CD14-positive monocyte (primary cell): Measurements from ENCODE around the gene IFNG-AS1. TPM values are rescaled to one million over a fixed set of nuclear protein-coding genes. Genes with fewer than 3 reads are reported as not detected.

Source experiments
- DNase-seq, 3 donors: peaks; one replicate each; pipeline ENCODE4 v3.0.0-alpha.2; 2011 to 2022
- H2AFZ ChIP-seq: 2 replicates; pipeline ENCODE4 v1.6.0; 2012; ENCODE audit warnings: mild to moderate bottlenecking, low read depth, low read length, inconsistent platforms; ENCODE audit not compliant: insufficient read depth, poor library complexity, severe bottlenecking
- H3K27ac ChIP-seq, 2 donors: 1 replicate in 1 of 2; 2 replicates in 1 of 2; pipeline ENCODE4 v1.5.1; 2012 to 2013; ENCODE audit warnings: low read length in 2 of 2, control low read depth in 1 of 2, inconsistent platforms in 1 of 2, low read depth in 1 of 2, mild to moderate bottlenecking in 1 of 2
- H3K27me3 ChIP-seq, 2 donors: one replicate each; pipeline versions ENCODE4 v1.6.0 to v1.6.1; 2011 to 2013; ENCODE audit warnings: low read length in 2 of 2; ENCODE audit not compliant: control insufficient read depth in 2 of 2, insufficient read depth in 2 of 2
- H3K36me3 ChIP-seq, 2 donors: replicated peaks in 1 of 2; 1 replicate in 1 of 2; 2 replicates in 1 of 2; pipeline versions ENCODE4 v1.5.1 to v1.6.1; 2012 to 2013; ENCODE audit warnings: low read length in 2 of 2, control low read depth in 1 of 2, inconsistent platforms in 1 of 2, mild to moderate bottlenecking in 1 of 2; ENCODE audit not compliant: insufficient read depth in 2 of 2, control insufficient read depth in 1 of 2
- H3K4me1 ChIP-seq, 2 donors: 1 replicate in 1 of 2; 2 replicates in 1 of 2; pipeline versions ENCODE4 v1.5.1 to v1.6.1; 2012 to 2013; ENCODE audit warnings: low read length in 2 of 2, control low read depth in 1 of 2, inconsistent platforms in 1 of 2, mild to moderate bottlenecking in 1 of 2, moderate library complexity in 1 of 2; ENCODE audit not compliant: insufficient read depth in 2 of 2, control insufficient read depth in 1 of 2
- H3K4me2 ChIP-seq: replicated peaks from 2 replicates; pipeline ENCODE3; 2012; ENCODE audit warnings: low read length, moderate library complexity, mild to moderate bottlenecking; ENCODE audit not compliant: poor library complexity, severe bottlenecking; ENCODE audit errors: extremely low read depth
- H3K4me3 ChIP-seq, 3 experiments: fragments of 200-600 bp in 1 of 3; sonication (generic) in 1 of 3; replicated peaks in 1 of 3; 1 replicate in 2 of 3; 2 replicates in 1 of 3; pipeline ENCODE4 v1.5.1; 2011 to 2013; ENCODE audit warnings: low read length in 3 of 3, mild to moderate bottlenecking in 3 of 3, control low read depth in 2 of 3, low read depth in 2 of 3, inconsistent platforms in 1 of 3, moderate library complexity in 1 of 3
- H3K79me2 ChIP-seq: 2 replicates; pipeline ENCODE4 v1.6.0; 2012; ENCODE audit warnings: mild to moderate bottlenecking, control low read depth, inconsistent platforms, low read length, moderate library complexity; ENCODE audit not compliant: insufficient read depth
- H3K9ac ChIP-seq: 2 replicates; pipeline ENCODE4 v1.6.0; 2017; ENCODE audit warnings: low read length, mild to moderate bottlenecking; ENCODE audit not compliant: insufficient read depth, poor library complexity, severe bottlenecking
- H3K9me3 ChIP-seq, 2 donors: replicated peaks in 1 of 2; 1 replicate in 1 of 2; 2 replicates in 1 of 2; pipeline versions ENCODE4 v1.5.1 to v1.6.1; 2012 to 2013; ENCODE audit warnings: low read length in 2 of 2, control low read depth in 1 of 2; ENCODE audit not compliant: control insufficient read depth in 1 of 2, insufficient read depth in 1 of 2
- H4K20me1 ChIP-seq: 2 replicates; pipeline ENCODE4 v1.6.0; 2012; ENCODE audit warnings: mild to moderate bottlenecking, low read length, control low read depth, moderate library complexity; ENCODE audit not compliant: insufficient read depth
- H3K27ac Mint-ChIP-seq, 7 donors: one replicate each; pipeline ENCODE4 v1.8.0; 2020; ENCODE audit warnings: mild to moderate bottlenecking in 7 of 7, mixed read lengths in 7 of 7, moderate library complexity in 6 of 7, inconsistent platforms in 2 of 7
- H3K27me3 Mint-ChIP-seq, 3 donors: one replicate each; pipeline ENCODE4 v1.8.0; 2021 to 2022; ENCODE audit warnings: low read depth in 3 of 3, mild to moderate bottlenecking in 3 of 3, mixed read lengths in 3 of 3, moderate library complexity in 3 of 3, inconsistent platforms in 1 of 3
- H3K36me3 Mint-ChIP-seq, 2 donors: one replicate each; pipeline ENCODE4 v1.8.0; 2020; ENCODE audit warnings: mixed read lengths in 2 of 2, inconsistent platforms in 1 of 2, mild to moderate bottlenecking in 1 of 2
- H3K4me1 Mint-ChIP-seq: one replicate; pipeline ENCODE4 v1.8.0; 2020; ENCODE audit warnings: mild to moderate bottlenecking, mixed read lengths
- H3K4me3 Mint-ChIP-seq, 2 donors: one replicate each; pipeline ENCODE4 v1.8.0; 2020; ENCODE audit warnings: mild to moderate bottlenecking in 2 of 2, mixed read lengths in 2 of 2, moderate library complexity in 1 of 2
- H3K9me3 Mint-ChIP-seq, 7 donors: one replicate each; pipeline ENCODE4 v1.8.0; 2020 to 2022; ENCODE audit warnings: mixed read lengths in 7 of 7, mild to moderate bottlenecking in 6 of 7, moderate library complexity in 6 of 7, inconsistent platforms in 2 of 7
- WGBS: methylation state at CpG from one replicate; pipeline ENCODE4 v1.1.5; 2013; ENCODE audit warnings: missing lambda C conversion rate; ENCODE audit not compliant: insufficient coverage; 5-methylcytosine and 5-hydroxymethylcytosine counted together
- intact Hi-C, 2 donors: fragments of 100-400 bp; cut with micrococcal nuclease; formaldehyde crosslinking; loops; one replicate each; pipeline versions ENCODE4 v1.15.0 to v1.15.1; 2023
- polyA plus RNA-seq, 3 donors: library from polyadenylated mRNA; depleted of rRNA in 1 of 3; unstranded in 2 of 3; stranded (reverse) in 1 of 3; fragments of 300-500 nt in 2 of 3; fragments of >200 nt in 1 of 3; fragmentation: Illumina TruSeq in 2 of 3; gene quantifications; 1 replicate in 2 of 3; 2 replicates in 1 of 3; pipeline ENCODE4 v1.2.3, GENCODE V29; 2012 to 2021
- TF ChIP-seq, protein P1 (sequence below): fragments of 200-600 bp; IDR thresholded peaks from one replicate; pipeline ENCODE4 v1.8.0; 2022; ENCODE audit warnings: antibody characterized with exemption, mild to moderate bottlenecking

Gene IFNG-AS1
- polyA plus RNA-seq, 3 donors: not detected

- Histone ChIP-seq H3K27me3 (no peaks in the 10 kb centered on the region), H3K4me2 (no peak overlapping the region), H4K20me1 (no peaks in the 10 kb centered on the region), H3K4me3 (no peak overlapping the region), H2AFZ (no peak overlapping the region), H3K9me3 (peaks cover 14 to 20% of the 10 kb centered on the region in 2 donors), H3K4me1 (no peaks in the 10 kb centered on the region), H3K27ac (no peak overlapping the region), H3K36me3 (no peaks in the 10 kb centered on the region), H3K79me2 (no peaks in the 10 kb centered on the region), H3K9ac (no peak overlapping the region)
- no peak overlapping the region for H3K27ac Mint-ChIP-seq
- DNase-seq: no peak
- H3K4me3 Mint-ChIP-seq: no peak overlapping the region
- H3K4me1 Mint-ChIP-seq: no peaks in the 10 kb centered on the region
- TF ChIP-seq, protein P1, sequence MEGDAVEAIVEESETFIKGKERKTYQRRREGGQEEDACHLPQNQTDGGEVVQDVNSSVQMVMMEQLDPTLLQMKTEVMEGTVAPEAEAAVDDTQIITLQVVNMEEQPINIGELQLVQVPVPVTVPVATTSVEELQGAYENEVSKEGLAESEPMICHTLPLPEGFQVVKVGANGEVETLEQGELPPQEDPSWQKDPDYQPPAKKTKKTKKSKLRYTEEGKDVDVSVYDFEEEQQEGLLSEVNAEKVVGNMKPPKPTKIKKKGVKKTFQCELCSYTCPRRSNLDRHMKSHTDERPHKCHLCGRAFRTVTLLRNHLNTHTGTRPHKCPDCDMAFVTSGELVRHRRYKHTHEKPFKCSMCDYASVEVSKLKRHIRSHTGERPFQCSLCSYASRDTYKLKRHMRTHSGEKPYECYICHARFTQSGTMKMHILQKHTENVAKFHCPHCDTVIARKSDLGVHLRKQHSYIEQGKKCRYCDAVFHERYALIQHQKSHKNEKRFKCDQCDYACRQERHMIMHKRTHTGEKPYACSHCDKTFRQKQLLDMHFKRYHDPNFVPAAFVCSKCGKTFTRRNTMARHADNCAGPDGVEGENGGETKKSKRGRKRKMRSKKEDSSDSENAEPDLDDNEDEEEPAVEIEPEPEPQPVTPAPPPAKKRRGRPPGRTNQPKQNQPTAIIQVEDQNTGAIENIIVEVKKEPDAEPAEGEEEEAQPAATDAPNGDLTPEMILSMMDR: no peak
- no peaks in the 10 kb centered on the region for H3K36me3 Mint-ChIP-seq
- peaks cover 0 to 6% (median 0%) of the 10 kb centered on the region in 3 donors for H3K27me3 Mint-ChIP-seq
- peaks cover 9 to 25% (median 15%) of the 10 kb centered on the region in 7 donors for H3K9me3 Mint-ChIP-seq
- intact Hi-C loops: no loop called here
- WGBS: no CpG with 5 or more reads among the region's 1 CpG
These were observed 75.9 kb downstream of the IFNG-AS1 start for GRCh38 chr12:68065163-68065562.

- no peak overlapping the region for H3K27ac Mint-ChIP-seq
- no peaks in the 10 kb centered on the region for H4K20me1 ChIP-seq
- H3K4me3 ChIP-seq: no peak overlapping the region
- no peak overlapping the region for H3K4me2 ChIP-seq
- no peaks in the 10 kb centered on the region for H3K4me1 ChIP-seq
- no peak overlapping the region for H3K9ac ChIP-seq
- no peak overlapping the region for H2AFZ ChIP-seq
- intact Hi-C loops: no loop called here
- TF ChIP-seq, protein P1: no peak
- peaks cover 1% of the 10 kb centered on the region for H3K4me1 Mint-ChIP-seq
- H3K36me3 Mint-ChIP-seq: no peaks in the 10 kb centered on the region
- H3K4me3 Mint-ChIP-seq: no peak overlapping the region
- no peak for DNase-seq
- H3K27me3 ChIP-seq: no peaks in the 10 kb centered on the region
- H3K36me3 ChIP-seq: no peaks in the 10 kb centered on the region
- H3K79me2 ChIP-seq: no peaks in the 10 kb centered on the region
- H3K27me3 Mint-ChIP-seq: peaks cover 0 to 6% (median 0%) of the 10 kb centered on the region in 3 donors
- H3K27ac ChIP-seq: no peak overlapping the region
- 80% methylated on average over 1 of the region's 1 CpG for WGBS
- H3K9me3 ChIP-seq: peaks cover 14 to 20% of the 10 kb centered on the region in 2 donors
- peaks cover 9 to 25% (median 15%) of the 10 kb centered on the region in 7 donors for H3K9me3 Mint-ChIP-seq
These were observed 76.4 kb downstream of the IFNG-AS1 start for GRCh38 chr12:68065687-68066086.
